Hindlimb muscle (tissue), 1 donor: ENCODE results near the gene SLC66A3. TPM values are rescaled to one million over a fixed set of nuclear protein-coding genes. Genes with fewer than 3 reads are reported as not detected.

Experiments
- DNase-seq: peaks from one replicate; pipeline ENCODE4 v3.0.0-alpha.2; 2013
- polyA plus RNA-seq: library from polyadenylated mRNA; unstranded; fragments of 120-200 nt; gene quantifications from one replicate; pipeline ENCODE4 v1.2.1, GENCODE V29; 2013; ENCODE audit not compliant: insufficient read length

Gene SLC66A3
- polyA plus RNA-seq: 12.6 TPM

DNA sequence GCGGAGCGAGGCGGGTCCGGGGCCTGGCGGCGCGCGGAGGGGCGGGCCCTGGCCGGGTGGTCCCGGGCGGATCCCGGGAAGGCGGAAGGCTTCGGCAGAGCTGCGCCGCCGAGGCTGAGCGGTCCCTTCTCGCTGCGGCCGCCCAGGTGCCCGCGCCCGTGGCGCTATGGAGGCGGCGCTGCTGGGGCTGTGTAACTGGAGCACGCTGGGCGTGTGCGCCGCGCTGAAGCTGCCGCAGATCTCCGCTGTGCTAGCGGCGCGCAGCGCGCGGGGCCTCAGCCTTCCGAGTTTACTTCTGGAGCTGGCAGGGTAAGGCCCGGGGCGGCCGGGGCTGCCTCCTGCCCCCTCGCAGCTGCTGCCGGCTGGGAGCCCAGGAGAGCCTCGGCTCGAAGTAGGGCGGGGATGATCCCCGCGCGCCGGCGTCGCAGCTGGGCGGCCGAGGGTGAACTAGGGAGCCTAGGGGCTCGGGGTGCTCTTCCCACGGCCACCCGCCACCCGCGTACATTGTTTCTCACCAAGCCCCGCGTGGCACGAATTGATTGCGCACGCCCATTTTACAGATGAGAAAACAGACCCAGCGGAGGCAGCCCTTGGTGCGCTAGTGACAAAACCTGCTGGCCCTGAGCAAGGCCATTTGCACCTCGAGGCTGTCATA, at the start of gene SLC66A3:
Gene SLC66A3 (plus strand): TSS at position 87 of the 655 bp plus-strand sequence. CDS start 80 bp downstream, at position 167.
- DNase-seq: peak; percentile 90

DNA sequence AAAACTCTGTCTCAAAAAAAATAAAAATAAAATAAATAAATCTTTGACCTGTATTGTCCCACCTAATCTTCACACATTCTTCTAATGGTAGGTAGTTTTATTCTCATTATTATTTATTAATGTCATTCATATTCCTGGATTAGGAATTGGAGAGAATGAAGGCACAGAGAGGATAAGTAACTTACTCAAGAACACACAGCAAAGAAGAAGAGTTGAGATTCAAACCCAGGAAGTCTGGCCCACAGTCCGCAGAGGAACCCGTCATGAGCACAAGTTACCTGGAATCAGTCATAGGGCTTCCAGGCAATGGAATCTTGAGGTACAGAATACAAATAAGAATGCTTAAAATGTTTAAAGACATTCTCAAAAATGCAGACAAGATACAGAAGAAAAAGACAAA, 46.3 kb upstream of the SLC66A3 start:
- DNase-seq: no peak

DNA sequence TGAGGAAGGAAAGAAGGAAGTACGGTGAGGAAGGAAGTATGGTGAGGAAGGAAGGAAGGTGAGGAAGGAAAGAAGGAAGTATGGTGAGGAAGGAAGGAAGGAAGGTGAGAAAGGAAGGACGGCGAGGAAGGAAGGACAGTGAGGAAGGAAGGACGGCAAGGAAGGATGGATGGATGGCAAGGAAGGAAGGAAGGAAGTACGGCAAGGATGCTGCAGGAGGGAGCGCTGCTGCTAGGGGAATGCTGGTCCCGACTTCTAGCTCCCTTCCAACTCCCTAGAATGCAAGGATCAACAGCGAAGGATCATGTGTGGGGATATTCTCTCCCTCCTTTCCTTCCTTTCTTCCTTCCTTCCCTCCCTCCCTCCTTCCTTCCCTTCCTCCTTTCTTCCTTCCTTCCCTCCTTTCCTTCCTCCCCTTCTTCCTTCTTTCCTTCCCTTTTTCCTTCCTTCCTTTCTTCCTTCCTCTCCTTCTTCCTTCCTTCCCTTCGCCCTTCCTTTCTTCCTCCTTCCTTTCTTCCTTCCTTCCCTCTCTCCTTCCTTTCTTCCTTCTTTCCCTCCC, 42.3 kb upstream of the SLC66A3 start:
- DNase-seq: no peak

DNA sequence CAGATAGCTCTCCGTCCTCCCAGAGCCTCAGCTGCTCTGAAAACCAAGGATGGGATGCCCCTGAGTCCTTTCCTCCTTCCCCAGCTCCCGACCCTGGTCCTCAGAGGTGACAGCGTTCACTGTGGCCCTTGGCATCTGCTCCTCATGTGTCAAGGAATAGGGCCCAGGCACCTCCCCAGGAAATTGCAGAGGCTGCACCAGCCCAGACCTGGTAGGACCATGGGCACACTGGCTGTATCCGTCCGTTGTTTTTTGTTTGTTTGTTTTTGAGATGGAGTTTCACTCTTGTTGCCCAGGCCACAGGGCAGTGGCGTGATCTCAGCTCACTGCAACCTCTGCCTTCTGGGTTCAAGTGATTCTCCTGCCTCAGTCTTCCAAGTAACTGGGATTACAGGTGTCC, 37.5 kb upstream of the SLC66A3 start:
- no peak for DNase-seq

DNA sequence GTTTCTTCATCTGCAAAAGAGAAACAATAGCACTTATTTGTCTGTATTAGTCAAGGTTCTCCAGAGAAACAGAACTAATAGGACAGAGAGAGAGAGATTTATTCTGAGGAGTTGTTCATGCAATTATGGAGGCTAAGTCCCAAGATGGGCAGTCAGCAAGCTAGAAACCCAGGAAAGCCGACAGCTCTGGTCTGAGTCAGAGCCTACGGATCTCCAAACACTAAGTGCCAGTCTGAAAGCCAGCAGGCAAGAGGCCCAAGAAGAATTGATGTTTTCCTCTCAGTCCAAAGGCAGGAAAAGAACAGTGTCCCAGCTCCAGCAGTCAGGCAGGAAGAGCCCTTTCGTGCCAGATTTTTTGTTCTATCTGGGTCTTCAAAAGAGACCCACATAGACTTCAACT, 36.5 kb upstream of the SLC66A3 start:
- no peak for DNase-seq

DNA sequence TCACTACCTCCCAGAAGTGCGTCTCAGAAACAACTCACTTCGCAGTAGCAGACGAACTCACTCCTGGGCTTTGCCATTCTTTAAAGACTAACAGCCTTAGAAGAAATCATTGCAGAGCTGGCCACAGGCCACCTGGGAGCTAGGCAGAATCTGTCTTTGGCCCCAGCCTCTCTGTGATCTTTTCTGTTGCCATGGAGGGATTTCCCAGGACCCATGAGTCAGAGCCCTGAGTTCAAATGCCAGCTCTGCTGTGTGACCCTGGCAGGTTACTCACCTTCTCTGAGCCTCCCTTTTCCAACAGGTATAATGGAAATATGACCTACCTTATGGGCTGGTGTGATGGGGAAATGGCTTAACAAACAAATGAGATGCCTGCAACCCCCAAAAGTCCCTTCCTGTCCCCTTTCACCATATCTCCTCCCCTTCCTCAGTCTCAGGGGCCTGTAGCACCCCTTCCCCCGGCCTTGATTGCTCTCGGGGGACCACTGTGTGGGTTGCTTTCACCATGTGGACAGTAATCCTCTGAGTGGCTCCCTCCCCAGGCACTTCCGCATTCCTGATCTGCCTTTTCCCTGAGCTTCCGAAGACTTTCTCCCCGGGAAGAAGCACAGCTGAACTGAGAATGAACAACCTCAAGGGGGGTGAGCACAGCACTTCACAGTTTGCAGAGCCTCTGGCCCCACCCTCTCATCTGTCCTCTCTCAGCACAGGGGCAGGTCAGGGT, 34.0 kb upstream of the SLC66A3 start:
- no peak for DNase-seq

DNA sequence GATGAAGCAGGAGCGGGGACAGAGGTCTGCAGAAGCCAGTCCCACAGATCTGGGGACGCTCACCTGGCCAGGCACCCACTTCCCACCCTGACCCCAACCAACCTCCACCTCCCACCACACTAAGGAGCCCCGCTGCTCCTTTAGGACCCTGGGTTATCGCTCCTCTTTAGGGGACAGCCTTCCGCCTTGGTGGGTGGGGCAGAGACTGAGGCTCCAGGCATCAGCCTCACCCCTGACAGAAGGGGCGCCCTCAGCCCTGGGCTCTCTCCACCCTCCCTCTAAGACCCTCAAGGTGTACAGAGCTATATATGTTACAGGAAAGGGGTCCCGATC, 33.5 kb upstream of the SLC66A3 start:
- no peak for DNase-seq

DNA sequence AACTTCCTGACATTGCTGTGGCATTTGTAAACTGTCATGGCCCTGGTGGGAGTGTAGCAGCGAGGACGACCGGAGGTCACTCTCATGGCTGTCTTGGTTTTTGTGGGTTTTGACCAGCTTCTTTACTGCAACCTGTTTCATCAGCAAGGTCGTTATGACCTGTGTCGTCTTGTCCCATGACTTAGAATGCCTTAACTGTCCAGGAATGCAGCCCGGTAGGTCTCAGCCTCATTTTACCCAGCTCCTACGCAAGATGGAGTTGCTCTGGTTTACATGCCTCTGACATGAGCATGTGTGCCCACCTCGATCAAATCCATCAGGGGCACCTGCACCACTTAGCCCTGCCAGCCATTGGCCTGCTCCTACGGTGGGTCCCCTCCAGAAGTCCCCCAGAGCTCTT, 32.9 kb upstream of the SLC66A3 start:
- DNase-seq: no peak

DNA sequence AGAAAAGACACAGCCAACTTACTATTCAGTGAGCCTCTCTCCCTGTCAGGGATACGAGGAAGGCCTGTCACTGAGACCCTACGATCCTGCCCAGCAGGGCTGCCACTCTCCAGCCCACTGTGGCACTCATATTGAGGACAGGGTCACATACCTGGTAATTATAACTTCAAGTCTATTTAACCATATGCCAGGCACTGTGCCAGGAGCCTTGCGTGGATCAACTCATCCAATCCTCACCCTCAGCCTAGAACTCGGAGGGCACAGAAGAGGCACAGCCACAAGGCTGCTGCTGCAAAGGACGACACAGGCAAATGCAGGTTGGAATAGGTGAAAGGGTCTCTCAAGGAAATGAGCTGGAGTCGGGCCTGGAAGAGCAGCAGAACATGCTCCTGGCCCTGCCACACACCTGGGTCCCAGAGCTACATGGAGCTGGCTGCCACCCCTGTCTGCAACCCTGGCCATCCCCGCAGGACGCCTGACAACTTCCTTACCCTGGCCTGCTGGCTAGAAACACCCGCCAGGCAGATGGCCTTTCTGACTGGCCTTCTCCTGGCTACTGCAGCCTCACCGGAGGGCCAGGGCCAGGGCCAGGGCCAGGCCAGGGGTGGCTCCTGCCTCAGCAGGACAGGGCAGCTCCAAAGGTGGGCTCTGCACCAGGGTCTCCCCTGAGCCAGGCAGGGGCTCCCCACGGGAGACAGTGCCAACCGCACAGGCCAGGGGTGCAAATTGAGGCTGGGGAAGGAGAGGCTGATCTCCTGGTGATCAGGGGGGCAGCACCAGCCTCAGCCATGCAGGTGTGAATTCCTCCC, 32.1 kb upstream of the SLC66A3 start:
- no peak for DNase-seq

DNA sequence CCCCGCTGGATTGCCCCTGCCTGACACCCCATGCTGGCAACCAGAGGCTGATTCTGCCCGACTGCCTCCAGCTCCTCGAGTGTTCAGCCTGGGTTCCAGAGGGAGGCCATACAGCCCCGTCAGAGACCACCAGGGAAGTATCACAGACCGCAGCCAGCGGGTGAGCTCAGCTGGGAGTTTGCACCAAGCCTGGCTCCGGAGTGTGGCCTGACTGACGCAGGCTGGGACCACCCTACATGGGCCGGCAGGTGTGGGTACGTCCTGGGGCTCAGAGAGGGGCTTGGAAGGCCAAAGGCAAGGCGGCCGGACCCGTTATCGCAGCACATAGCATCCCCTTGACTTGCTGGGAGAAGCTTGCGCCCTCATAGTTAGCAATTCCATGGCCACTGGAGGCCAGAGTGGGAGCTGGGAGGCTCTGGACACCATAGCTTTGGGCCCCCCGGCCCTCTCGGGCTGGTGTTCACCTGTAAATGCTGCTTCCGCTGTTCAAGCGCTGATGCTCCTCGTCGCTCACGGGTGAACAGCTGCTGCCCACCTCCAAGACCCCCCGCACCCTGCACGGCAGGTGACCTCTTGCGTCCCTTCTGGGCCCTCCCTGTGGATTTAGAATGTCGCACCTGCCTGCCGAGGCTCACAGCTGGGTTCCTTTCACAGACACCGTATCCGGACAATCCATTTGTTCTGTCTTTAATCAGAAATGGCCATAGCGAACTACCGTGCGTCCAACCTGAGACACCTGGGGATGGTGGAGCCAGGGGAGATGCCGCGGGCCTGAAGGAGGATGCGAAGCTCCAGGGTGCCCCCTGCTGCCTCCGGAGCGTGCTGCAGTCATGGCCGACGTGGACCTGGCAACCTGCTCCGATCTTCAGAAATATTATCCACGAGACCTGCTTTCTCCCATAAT, 31.2 kb upstream of the SLC66A3 start:
- DNase-seq: peak; percentile 29

DNA sequence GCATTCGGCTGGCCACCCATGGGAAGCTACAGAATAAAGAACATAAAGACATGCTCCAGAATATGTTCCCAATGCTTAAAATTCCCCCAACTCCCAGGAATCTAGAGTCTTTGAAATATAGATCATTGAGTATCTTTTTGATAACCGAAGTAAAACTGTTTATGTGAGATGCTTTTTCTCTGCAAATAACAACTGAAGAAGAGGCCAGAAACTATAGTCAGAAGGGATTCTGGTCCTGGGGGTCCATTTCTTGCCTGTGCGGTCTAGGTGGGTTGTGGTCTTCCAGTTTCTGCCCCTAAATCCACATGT, 30.6 kb upstream of the SLC66A3 start:
- DNase-seq: no peak

DNA sequence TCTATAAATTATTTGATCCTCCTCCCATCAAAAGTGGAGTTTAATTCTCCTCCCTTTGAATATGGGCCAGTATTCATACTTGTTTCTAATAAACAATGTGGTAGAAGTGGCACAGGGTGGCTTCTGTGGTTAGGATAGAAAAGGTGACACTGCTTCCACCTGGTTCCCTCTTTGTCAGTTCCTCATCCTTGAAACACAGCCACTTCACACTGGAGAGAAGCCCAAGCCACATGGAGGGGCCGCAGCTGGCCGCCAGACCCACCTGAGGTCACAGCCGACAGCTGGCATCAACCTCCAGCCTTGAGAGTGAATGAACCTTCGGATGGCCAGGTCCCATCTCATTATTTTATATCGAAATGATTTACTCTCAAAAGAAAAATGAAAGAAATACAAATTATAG, 27.5 kb upstream of the SLC66A3 start:
- DNase-seq: no peak

DNA sequence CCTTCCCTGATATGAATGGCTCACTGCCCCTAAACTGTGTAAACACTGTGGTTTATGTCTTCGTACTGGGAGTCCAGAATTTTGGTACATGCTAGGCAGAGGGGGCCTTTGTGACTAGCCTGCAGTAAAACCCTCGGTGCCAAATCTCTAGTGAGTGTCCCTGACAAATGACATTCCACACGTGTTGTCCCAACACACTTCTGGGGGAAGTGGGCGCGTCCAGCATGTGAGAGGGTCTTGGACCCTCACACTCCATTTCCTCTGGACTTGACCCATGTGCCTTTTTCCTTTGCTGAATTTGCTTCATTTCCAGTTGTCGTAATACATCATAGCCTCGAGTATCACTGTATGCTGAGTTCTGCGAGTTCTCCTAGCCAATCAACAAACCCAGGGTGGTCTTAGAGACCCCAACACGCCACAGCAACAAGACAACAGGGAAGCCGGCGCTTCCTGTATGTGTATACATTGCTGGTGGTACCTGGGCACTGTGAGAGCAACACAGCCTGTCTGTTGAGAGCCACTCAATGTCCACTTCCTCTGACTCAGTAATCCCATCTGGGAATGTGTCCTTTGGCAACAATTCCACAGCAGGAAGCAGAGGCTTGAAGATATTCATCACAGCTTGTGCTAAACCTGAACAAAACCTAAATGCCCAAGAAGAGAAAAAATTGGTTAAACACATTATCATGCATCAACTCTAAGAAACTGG, 26.9 kb upstream of the SLC66A3 start:
- no peak for DNase-seq

DNA sequence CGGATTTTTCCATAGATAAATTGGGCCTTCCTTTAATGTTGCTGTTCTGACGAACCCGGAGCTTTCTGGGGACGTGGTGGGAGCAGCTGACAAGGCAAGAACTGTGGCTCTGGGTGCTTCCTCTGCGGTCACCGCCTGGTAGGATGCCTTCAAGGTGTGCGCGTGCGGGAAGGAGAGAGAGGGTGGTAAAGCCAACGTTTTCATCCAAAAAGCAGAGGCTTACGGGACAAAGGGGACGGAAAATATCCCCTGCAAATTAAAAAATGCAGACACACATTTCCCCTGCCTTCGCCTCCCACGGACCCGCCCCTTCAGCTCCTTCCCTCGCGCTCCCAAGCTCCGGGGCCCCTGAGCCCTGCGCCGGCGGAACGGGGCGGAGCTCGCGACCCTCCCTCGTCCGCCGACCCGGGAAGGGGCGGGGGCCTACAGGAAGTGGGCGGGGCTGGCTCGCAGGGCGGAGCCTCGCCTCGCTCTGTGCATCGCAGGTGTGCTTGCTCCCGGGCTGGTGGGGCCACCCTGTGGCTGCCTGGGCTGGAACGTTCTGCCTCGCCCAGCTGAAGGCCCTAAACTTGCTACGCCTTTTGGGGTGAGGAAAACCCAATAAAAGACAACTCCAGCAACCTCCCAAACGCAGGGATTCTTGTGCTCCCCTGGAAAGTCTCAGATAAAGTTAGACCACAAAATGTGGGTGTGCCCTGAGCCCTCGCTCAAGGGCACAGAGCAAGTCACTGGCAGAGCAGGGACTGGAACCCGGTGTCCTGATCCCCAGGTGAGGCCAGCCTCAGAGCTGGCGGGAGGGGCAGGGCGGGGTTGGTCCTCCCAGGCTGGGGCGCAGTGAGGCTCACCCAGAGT, 25.4 kb upstream of the SLC66A3 start:
- DNase-seq: peak; percentile 53

DNA sequence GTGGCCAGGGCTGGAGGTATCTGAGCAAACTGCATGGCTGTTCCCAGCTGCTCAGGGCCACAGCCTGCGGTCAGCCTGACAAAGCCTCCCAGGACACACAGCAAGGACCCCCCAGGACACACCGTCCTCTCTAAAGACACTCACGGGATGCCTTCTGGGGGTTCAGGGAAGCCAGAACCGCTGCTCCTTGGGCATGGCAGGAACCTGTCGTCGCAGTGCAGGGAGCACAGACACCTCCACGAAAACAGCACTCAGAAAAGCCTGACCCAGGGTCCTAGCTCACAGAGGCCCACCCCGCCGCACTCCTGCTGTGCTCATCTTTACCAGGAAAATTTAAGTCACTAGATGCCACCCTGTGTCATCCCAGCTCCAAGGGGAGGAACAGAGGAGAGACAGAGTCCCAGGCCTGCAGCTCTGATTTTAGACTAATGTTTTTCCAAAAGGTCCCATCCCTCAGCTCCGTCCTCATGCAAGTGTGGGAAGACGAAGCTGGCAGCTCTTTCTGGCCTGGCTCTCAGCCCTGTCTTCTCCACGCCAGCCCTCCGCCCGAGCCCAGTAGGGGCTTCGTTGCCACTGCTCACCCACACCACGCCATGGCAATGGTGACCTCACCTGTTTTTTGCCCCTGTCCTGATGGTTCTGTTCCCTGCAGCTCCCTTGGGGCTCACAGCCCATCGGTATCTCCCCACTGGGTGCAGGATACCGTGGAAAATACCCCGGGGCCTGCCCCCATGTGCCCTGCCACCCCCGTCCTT, 23.9 kb upstream of the SLC66A3 start:
- no peak for DNase-seq

DNA sequence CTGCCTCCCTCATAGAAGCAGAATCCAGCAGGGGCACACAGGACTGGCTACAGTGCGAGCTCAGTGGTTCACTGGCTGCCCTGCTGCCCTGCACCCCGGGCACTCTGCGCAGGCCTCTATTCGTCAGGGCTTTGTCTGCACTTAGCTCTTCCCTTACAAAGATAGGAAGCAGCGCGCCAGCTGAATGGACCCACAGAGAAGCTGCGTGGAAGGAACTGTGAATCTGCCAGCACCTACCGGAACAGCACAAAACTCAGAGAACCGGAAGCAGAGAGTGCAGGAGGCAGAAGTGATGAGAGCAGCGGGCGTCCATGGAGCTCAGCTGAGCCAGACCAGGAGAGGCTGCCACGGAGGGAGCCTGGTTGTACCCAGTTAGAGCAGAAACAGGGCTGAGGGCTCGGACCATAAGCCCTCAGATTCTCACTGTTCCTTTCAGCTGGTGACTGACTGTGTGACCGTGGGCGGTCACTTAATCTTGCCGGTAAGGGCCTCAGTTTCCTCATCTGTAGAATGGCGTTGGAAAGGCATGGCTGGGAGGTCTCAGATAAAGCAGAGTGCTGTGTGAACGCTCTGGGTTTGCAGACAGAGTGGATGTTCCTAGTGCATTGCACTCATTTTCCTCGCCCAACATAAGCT, 23.1 kb upstream of the SLC66A3 start:
- DNase-seq: no peak

DNA sequence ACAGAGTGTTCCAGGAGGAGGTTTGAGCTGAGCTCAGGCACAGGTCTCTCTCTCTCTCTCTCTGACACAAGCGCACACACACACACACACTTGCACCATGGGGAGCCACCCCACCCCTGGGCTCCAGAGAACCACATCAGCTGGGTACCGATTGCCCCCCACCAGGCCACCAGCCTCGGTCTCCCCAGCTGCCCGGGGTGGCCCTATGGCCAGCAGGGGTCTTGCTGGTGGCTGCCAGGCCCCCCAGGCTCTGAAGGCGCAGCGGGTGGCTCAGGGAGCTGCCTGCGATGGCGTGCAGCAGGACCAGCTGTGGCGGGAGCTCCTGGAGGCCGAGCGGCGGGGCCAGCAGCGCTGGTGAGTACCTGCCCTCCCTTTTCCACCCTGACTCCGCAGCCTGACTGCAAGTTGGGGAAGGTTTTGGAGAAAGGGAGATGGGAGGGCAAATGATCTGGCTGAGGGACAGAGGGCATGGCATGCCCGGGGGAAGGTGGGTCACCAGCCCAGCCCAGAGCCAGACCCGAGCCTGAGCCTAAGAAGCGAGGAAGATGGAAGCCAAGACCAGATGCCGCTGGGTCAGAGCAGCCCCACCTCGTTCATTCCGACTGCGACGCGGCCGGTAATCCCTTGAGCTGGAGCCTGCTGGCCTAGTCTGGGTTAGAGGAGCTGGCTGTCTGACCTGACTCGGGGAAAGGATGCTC, 21.9 kb upstream of the SLC66A3 start:
- no peak for DNase-seq

DNA sequence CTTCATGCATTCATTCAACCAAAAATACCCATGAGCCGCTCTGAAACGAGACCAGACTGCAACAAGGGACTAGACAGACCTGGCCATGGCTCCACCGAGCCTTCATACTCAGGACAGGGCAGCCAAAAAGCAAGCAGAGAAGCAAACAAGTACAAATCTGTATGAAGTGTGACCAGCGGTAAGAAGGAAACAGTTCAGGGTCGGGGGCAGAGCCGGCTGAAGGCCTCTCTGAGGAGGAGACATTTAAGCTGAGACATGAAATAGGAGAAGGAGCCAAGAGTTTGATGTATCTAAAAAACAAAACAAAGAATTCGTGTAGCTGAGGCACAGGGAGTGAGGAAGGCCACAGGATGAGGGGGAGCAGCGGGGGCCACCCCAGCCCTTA, 21.3 kb upstream of the SLC66A3 start:
- no peak for DNase-seq

DNA sequence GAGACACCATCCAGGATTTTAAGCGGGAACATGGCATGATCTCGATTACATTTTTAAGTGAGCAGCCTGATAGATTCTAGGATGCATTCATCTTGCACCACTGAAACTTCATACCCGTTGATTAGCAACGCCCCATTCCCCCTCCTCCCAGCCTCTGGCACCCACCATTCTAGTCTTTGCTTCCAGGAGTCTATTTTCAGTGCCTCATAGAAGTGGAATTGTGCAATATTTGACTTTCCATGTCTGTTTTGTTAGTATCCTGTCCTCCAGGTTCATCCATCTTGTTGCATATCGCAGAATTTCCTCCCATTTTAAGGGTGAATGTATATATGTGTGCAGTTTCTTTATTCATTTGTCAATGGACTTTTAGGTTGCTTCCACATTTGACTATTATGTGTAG, 20.9 kb upstream of the SLC66A3 start:
- no peak for DNase-seq
